Cardiac septum (tissue), 1 donor: ENCODE results near the gene NXN. TPM values are rescaled to one million over a fixed set of nuclear protein-coding genes. Genes with fewer than 3 reads are reported as not detected.

Experiments
- microRNA-seq: library from miRNA; unstranded; fragments of <30 nt; microRNA quantifications from one replicate; pipeline ENCODE4 v1.2.0, GENCODE V29; 2020
- total RNA-seq: library from RNA; stranded (reverse); fragmentation: NEBNext Ultra II Directional; extraction: Animal tissue kit (Norgen Biotek cat#: 25700); gene quantifications from one replicate; pipeline ENCODE4 v1.2.1, GENCODE V29; 2021
- donor health status: DM: no; HTN: no; CAD: no.

The NXN gene
- total RNA-seq, 1 donor from 2014 or later = 14.3 TPM

Small RNAs within 50 kb of the gene (microRNA-seq; reads per million reads assigned to microRNA genes)
- not detected for gene MIR3183

Other genes starting within 250 kb of the NXN start
- 5.1 TPM for gene TLCD3A, start 247.2 kb downstream of the NXN start, total RNA-seq
- 10.9 TPM for gene GEMIN4, start 227.5 kb downstream of the NXN start, total RNA-seq
- gene GLOD4, start 197.5 kb downstream of the NXN start, total RNA-seq = 33.8 TPM
- 15.9 TPM for gene MRM3, start 197.4 kb downstream of the NXN start, total RNA-seq
- 17.8 TPM for gene TIMM22, start 17.4 kb upstream of the NXN start, total RNA-seq
- gene ABR, start 200.2 kb upstream of the NXN start, total RNA-seq = 158 TPM